ENCODE results near the gene ICAM5.

The ICAM5 gene

DNA sequence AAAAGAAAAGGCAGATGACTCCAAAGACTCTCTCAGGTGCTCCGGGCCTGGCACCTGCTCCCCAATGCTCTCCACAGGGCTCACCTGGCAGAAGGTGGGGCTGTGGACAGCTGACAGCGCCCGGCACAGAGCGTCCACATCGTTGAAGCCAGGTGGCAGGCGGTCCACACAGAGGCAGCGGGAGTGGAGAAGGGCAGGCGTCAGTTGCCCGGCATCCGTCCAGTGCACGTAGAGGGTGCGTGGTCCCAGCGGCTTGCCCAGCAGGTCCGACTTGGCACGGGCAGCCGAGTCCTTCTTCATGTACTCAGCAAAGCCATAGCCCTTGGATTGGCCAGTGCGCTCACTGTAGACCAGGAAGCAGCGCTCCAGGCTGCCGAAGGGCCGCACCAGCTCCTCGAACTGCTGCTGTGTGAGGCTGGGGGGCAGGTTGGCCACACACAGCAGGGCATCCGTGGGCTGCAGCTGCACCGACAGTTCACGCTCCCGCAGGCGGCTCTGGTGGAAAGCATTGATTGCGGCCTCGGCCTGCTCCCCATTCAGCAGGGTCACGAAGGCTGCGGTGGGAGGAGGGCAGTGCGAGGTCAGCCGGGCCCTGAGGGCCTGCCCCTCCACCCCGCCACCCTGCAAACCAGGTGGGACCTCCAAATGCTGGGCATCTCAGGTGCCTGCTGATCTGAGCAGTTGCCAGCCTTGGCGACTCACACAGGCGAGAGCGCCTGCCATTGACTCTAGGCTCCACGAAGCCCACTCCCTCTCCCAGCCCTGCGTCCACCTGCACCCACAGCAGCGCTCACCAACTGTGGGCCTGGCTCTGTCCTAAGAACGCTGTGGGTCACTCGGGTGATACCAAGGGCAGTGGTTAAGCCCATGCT, 39.0 kb downstream of the ICAM5 start:
- TF ChIP-seq POLR2A (IDR thresholded peaks at IDR 0.05; ENCODE audit: extremely low read depth, insufficient read length), result no peak
- TF ChIP-seq, protein P1, sequence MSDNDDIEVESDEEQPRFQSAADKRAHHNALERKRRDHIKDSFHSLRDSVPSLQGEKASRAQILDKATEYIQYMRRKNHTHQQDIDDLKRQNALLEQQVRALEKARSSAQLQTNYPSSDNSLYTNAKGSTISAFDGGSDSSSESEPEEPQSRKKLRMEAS (IDR thresholded peaks at IDR 0.05; ENCODE audit: low read depth, low read length), result no peak
- TF ChIP-seq, protein P2, sequence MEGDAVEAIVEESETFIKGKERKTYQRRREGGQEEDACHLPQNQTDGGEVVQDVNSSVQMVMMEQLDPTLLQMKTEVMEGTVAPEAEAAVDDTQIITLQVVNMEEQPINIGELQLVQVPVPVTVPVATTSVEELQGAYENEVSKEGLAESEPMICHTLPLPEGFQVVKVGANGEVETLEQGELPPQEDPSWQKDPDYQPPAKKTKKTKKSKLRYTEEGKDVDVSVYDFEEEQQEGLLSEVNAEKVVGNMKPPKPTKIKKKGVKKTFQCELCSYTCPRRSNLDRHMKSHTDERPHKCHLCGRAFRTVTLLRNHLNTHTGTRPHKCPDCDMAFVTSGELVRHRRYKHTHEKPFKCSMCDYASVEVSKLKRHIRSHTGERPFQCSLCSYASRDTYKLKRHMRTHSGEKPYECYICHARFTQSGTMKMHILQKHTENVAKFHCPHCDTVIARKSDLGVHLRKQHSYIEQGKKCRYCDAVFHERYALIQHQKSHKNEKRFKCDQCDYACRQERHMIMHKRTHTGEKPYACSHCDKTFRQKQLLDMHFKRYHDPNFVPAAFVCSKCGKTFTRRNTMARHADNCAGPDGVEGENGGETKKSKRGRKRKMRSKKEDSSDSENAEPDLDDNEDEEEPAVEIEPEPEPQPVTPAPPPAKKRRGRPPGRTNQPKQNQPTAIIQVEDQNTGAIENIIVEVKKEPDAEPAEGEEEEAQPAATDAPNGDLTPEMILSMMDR (IDR thresholded peaks at IDR 0.05; ENCODE audit: low read depth, low read length), result no peak
- TF ChIP-seq MYC (IDR thresholded peaks at IDR 0.05; ENCODE audit: low read depth, low read length), result no peak
- DNase-seq (ENCODE audit: low read depth), result no peak
- no peak overlapping the region for H3K4me3 ChIP-seq (ENCODE audit: low read depth, low read length)

DNA sequence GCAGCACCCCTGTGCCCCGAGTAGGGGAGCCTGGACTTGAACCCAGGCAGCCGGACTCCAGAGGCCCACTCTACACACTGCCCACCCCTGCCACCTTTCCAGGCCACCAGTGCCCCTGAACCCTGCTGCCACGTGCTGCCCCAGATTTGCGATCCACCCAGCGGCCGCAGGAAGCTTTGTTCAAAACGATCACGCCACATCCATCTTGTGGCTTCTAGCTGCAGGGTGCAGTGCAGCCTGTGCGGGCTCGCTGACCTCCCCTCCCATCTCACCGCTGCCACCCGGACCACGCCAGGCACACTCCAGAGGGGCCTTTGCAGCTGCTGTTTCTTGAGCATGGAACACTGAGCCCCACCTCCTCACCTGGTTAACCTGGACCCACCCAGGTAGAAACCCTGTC, 39.8 kb downstream of the ICAM5 start:
- TF ChIP-seq, protein P2 (IDR thresholded peaks at IDR 0.05; ENCODE audit: low read depth, low read length), result no peak
- no peak for TF ChIP-seq POLR2A (IDR thresholded peaks at IDR 0.05; ENCODE audit: extremely low read depth, insufficient read length)
- TF ChIP-seq, protein P1 (IDR thresholded peaks at IDR 0.05; ENCODE audit: low read depth, low read length), result no peak
- TF ChIP-seq MYC (IDR thresholded peaks at IDR 0.05; ENCODE audit: low read depth, low read length), result no peak

DNA sequence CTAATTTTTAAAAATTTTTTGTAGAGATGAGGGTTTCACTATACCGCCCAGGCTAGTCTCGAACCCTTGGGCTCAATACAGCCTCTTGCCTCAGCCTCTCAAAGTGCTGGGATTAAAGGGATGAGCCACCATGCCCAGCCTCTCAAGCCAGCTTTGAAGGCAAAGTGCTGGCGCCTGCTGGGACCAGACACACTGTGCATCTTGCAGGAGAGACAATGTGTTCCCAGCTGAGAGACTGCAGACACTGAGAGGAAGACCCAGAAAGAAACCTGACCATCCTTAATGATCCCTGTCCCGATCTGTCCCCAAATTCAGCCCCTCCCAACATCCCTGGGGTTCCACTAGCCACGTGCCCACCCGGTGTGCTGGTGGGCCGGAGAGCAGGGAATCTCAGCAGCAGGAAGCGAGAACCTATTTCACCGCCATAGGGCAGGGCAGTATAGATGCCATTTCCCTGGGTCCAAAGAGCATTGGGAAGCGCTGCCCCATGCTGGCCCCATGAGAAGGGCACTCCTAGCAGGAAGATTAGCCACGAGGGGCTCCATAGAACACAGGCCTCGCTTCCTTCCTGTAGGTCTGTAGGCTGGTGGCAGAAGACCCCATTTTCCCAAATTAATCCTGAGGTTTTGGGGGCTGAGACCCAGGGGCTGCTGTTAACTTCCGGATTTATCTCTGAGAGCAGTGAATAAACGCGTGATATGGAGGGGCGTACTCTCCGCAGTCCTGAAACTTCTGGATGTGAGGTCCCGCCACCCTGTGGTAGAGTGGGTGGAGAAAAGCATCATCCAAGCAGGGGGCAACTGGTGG, 42.6 kb downstream of the ICAM5 start:
- peak; percentile 67 for DNase-seq (ENCODE audit: low read depth)
- H3K4me3 ChIP-seq (ENCODE audit: low read depth, low read length), result peak overlapping the region; percentile 67
- TF ChIP-seq, protein P1 (IDR thresholded peaks at IDR 0.05; ENCODE audit: low read depth, low read length), result no peak
- no peak for TF ChIP-seq POLR2A (IDR thresholded peaks at IDR 0.05; ENCODE audit: extremely low read depth, insufficient read length)
- no peak for TF ChIP-seq MYC (IDR thresholded peaks at IDR 0.05; ENCODE audit: low read depth, low read length)
- TF ChIP-seq, protein P2 (IDR thresholded peaks at IDR 0.05; ENCODE audit: low read depth, low read length), result peak; percentile 42

More for the DNA sequence above, 39.8 kb downstream of the ICAM5 start:
- H3K4me3 ChIP-seq (ENCODE audit: low read depth, low read length), result no peak overlapping the region
- no peak for DNase-seq (ENCODE audit: low read depth)

DNA sequence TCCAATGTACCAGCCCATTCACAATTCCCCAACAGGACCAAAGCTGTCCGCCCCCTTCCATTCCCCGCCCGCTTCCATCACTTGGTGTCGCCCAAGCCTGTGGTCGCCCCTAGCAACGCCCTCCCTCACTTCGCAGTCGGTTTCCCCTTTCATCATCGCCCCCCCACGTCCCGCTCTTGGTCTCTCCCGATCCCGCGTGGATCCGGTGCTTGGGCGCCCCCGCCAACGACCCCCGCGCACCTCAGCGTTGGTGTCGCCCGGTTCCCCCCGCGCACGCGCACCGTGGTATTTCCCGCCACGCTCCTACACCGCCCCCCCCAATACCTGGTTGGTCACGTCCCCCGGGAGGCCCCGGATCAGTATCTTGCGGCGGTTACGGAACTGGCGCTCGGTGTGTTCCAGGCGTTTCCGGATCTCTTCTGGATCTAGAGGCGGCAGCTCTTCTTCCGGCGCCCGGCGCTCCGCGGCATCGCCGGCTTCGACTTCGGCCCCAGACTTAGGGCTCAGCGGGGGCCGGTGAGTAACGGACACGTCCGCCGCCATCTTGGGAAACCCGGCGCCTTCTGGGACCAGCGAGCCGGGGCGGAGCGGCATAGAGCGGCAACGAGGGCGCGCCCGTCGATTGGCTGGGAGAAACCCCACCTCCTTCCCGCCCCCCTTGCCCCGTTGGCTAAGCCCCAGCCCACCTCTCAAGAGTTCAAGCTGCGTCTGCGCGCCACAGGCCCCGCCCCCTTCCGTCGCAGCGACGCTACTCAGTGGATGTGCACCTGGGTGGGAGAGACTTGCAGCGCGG, 43.4 kb downstream of the ICAM5 start, which contains the start of gene RAVER1:
Gene RAVER1, minus strand, starts transcription at position 565 of the 793 bp plus-strand sequence. Its CDS starts 22 bp downstream, at position 543.
- TF ChIP-seq, protein P1 (IDR thresholded peaks at IDR 0.05; ENCODE audit: low read depth, low read length), result no peak
- TF ChIP-seq POLR2A (IDR thresholded peaks at IDR 0.05; ENCODE audit: extremely low read depth, insufficient read length) (no peak), MYC (IDR thresholded peaks at IDR 0.05; ENCODE audit: low read depth, low read length) (no peak)
- TF ChIP-seq, protein P2 (IDR thresholded peaks at IDR 0.05; ENCODE audit: low read depth, low read length), result no peak

More for the DNA sequence above, 43.4 kb downstream of the ICAM5 start, which contains the start of gene RAVER1:
- peak; percentile 100 for DNase-seq (ENCODE audit: low read depth)
- peak within 1 kb of the TSS; percentile 67 for H3K4me3 ChIP-seq (ENCODE audit: low read depth, low read length)
